Gastrocnemius medialis (tissue), 4 donors: Measurements from ENCODE around the gene ARL4A.

Experiments used
- CTCF ChIP-seq, 5 experiments: fragments of 450-650 bp in 3 of 5; fragments of 200-600 bp in 2 of 5; sonication (generic) in 2 of 5; IDR thresholded peaks in 4 of 5; conservative IDR thresholded peaks in 1 of 5; 1 replicate in 4 of 5; 2 replicates in 1 of 5; pipeline ENCODE4 v1.5.1; 2016 to 2019; ENCODE audit warnings: antibody characterized with exemption in 5 of 5, mild to moderate bottlenecking in 3 of 5, moderate library complexity in 3 of 5
- POLR2A ChIP-seq, 2 donors: fragments of 450-650 bp; IDR thresholded peaks; one replicate each; pipeline ENCODE4 v1.6.1; 2017; ENCODE audit warnings: antibody characterized with exemption in 2 of 2, mild to moderate bottlenecking in 2 of 2, moderate library complexity in 2 of 2

DNA sequence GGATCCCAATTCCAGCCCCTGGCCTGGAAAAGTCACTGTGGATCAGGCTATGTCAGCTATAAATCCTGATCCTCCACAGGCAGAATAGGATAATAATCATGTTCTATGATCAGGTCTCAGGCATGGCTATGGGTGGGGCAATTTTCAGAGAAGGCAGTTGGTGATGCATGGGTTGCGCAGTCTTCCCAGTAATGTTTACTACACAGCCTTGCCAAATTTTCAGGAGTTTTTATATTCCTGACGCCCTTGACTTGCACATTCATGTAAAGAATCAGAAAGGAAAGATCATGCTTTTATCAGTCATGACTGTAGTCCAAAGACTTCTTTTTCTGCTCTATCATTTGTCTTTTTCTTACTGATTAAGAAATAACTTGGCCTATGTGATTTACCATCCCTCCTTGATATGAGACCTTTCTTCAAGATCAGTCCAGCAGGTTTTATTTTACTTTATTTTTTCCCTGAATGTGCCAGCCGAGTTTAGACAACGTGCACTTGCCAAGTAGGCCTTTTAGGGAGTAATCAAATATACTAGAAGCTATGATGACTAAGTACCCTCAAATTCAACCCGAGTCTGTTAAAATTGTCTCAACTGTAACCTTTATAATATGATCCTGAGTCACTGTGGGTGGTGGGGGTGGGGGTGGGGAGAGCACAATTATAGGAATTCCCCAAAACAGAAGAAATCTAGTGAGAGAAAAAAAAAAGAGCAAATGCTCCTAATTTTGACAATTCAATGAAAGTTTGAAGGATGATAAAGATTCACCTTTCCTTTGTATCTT lies 31.9 kb downstream of the ARL4A start:
- TF ChIP-seq CTCF (IDR thresholded peaks at IDR 0.05 in 4 of 5, conservative IDR thresholded peaks at IDR 0.05 in 1 of 5) (no peak), POLR2A (IDR thresholded peaks at IDR 0.05) (no peak)
